ENCODE data around the gene OR9Q1.

DNA sequence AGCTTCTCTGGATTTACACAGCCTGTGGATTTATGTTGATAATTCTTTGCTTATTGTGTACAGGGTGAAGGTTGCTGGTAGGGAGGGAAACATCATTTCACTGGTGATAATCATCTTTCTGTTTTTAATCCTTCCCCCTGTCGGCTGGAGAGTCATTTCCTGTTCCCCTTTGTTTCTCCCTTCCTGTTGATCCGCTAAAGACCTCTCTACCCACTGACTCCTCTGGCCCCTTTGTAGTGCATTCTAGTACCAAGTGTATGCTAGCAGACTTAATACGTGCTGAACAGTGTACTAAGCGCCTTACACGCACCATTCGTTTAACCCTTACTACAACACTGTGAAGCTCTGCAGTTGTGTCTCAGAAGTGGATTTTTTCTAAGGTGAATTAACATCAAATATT lies 19.0 kb upstream of the OR9Q1 start:
- TF ChIP-seq CTCF (IDR thresholded peaks at IDR 0.05) (no peak), POLR2A (IDR thresholded peaks at IDR 0.05) (no peak)
